ENCODE data around the gene MSLN.

- no peak for TF ChIP-seq CTCF (conservative IDR thresholded peaks at IDR 0.05)
- TF ChIP-seq ZFX (IDR thresholded peaks at IDR 0.05): no peak
Observed at GRCh38 chr16:739560-740458, 20.7 kb upstream of the MSLN start.
